SU-DHL-6 (cell line): ENCODE measurements around the gene BEGAIN.

Experiments used
- EZH2phosphoT487 ChIP-seq: fragments of 200-600 bp; sonication (generic), shearing (Covaris generic); conservative IDR thresholded peaks from 2 replicates; pipeline ENCODE4 v1.6.1; 2018; ENCODE audit warnings: mild to moderate bottlenecking, antibody characterized with exemption, low read length, moderate library complexity, mixed read lengths
- TF ChIP-seq, protein P1 (sequence below): fragments of 200-600 bp; sonication (generic); IDR thresholded peaks from one replicate; pipeline ENCODE4 v1.5.1; 2017; ENCODE audit warnings: antibody characterized with exemption, mild to moderate bottlenecking, low read length, moderate library complexity; ENCODE audit not compliant: insufficient read depth, poor library complexity, severe bottlenecking

DNA sequence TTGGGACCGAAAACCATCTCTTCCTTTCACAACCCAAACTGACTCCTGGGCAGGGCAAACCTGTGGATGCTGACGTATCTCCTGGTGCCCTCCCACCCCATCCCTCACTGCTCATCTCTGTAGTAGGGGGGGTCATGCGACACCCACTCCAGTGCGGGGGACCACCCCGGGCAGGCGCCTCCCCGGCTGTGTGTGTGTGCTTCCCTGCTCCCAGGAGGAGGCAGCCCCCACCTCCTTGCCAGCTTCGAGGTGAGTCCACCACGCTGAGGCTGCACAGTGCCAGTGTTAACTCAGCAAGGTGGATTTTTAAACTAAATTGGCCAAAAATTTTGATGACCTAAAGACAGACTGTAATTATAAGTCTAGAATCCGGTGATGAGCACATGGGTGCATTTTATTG, 46.2 kb upstream of the BEGAIN start:
- TF ChIP-seq, protein P1, sequence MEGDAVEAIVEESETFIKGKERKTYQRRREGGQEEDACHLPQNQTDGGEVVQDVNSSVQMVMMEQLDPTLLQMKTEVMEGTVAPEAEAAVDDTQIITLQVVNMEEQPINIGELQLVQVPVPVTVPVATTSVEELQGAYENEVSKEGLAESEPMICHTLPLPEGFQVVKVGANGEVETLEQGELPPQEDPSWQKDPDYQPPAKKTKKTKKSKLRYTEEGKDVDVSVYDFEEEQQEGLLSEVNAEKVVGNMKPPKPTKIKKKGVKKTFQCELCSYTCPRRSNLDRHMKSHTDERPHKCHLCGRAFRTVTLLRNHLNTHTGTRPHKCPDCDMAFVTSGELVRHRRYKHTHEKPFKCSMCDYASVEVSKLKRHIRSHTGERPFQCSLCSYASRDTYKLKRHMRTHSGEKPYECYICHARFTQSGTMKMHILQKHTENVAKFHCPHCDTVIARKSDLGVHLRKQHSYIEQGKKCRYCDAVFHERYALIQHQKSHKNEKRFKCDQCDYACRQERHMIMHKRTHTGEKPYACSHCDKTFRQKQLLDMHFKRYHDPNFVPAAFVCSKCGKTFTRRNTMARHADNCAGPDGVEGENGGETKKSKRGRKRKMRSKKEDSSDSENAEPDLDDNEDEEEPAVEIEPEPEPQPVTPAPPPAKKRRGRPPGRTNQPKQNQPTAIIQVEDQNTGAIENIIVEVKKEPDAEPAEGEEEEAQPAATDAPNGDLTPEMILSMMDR = no peak
- TF ChIP-seq EZH2phosphoT487 = no peak
